ENCODE data around the gene AUTS2. TPM values are rescaled to one million over a fixed set of nuclear protein-coding genes. Genes with fewer than 3 reads are reported as not detected.

AUTS2 gene
- polyA plus RNA-seq, 1 experiment = 0.54 TPM

DNA sequence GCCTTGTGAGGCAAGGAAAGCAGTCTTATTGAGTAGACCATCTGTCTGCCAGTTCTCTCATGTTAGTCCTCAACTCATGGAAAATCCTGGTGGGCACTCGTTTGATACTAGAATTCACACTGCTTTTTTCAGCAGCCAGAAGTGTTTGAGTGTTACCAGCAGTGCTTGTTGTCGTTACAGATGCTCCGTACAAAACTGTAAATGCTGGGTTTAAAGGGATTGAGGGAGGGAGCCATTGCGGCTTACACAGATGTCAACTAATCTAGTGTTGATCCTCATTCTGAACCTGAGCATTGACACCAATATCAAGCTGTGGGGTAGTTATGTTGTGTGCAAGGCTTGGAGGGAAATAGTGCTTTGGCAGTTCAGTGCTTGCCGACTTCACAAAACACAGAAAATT, 348.6 kb downstream of the AUTS2 start:
- DNase-seq (ENCODE audit: low read depth) = no peak
- TF ChIP-seq, protein P1, sequence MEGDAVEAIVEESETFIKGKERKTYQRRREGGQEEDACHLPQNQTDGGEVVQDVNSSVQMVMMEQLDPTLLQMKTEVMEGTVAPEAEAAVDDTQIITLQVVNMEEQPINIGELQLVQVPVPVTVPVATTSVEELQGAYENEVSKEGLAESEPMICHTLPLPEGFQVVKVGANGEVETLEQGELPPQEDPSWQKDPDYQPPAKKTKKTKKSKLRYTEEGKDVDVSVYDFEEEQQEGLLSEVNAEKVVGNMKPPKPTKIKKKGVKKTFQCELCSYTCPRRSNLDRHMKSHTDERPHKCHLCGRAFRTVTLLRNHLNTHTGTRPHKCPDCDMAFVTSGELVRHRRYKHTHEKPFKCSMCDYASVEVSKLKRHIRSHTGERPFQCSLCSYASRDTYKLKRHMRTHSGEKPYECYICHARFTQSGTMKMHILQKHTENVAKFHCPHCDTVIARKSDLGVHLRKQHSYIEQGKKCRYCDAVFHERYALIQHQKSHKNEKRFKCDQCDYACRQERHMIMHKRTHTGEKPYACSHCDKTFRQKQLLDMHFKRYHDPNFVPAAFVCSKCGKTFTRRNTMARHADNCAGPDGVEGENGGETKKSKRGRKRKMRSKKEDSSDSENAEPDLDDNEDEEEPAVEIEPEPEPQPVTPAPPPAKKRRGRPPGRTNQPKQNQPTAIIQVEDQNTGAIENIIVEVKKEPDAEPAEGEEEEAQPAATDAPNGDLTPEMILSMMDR (IDR thresholded peaks at IDR 0.05; ENCODE audit: insufficient read depth, low read depth, low read length) = no peak
- CTCF ChIA-PET = no interaction called here
- Histone ChIP-seq H3K27me3 (ENCODE audit: control insufficient read depth, insufficient read depth, low read length) (no peaks in the 10 kb centered on the region), H3K36me3 (ENCODE audit: control insufficient read depth, insufficient read depth, low read length) (no peaks in the 10 kb centered on the region), H3K4me3 (ENCODE audit: low read depth, low read length) (no peak overlapping the region)
- POLR2A ChIA-PET = no interaction called here

DNA sequence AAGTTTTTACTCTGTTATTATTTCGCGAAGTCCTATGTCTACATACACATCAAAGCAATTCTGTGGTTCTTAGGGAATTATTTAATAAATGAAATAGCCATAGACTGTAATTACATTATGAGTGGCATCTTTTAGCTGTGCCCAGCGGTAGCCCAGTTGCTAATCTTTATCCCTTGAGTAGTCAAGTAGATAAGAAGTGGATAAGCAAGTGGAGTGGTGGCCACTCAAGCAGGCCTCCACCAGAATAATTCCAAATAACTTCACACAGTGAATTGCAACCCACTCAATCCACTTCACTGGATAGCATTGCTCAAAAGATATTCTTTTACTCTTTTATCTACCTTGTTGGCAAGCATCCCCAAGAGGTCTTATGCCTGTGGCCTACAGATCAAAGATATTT, 349.7 kb downstream of the AUTS2 start:
- no peaks in the 10 kb centered on the region for H3K27me3 ChIP-seq (ENCODE audit: control insufficient read depth, insufficient read depth, low read length)
- no peak overlapping the region for H3K4me3 ChIP-seq (ENCODE audit: low read depth, low read length)
- ChIA-PET CTCF (no interaction called here), POLR2A (no interaction called here)
- H3K36me3 ChIP-seq (ENCODE audit: control insufficient read depth, insufficient read depth, low read length) = no peaks in the 10 kb centered on the region
- no peak for DNase-seq (ENCODE audit: low read depth)
- TF ChIP-seq, protein P1 (IDR thresholded peaks at IDR 0.05; ENCODE audit: insufficient read depth, low read depth, low read length) = no peak

DNA sequence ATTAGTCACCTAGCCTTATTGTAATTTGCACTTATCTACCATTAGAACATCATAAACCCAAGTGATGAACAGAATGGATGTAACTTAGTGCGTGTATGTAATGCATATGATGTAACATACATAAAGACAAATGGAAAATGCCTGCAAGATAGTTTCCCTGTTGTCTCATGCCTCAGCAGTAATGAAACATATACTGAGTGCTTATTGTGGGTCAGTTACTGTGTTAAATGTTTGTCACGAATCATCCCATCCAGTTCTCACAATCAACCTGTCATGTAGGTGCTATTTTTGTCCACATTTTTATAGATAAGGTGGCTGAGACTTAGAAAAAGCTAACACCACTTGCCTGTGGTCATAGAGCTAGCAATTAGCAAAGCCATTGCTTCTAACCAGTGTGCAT, 350.8 kb downstream of the AUTS2 start:
- TF ChIP-seq, protein P1 (IDR thresholded peaks at IDR 0.05; ENCODE audit: insufficient read depth, low read depth, low read length) = no peak
- DNase-seq (ENCODE audit: low read depth) = no peak
- H3K4me3 ChIP-seq (ENCODE audit: low read depth, low read length) = no peak overlapping the region
- CTCF ChIA-PET = no interaction called here
- H3K36me3 ChIP-seq (ENCODE audit: control insufficient read depth, insufficient read depth, low read length) = no peaks in the 10 kb centered on the region
- POLR2A ChIA-PET = no interaction called here
- H3K27me3 ChIP-seq (ENCODE audit: control insufficient read depth, insufficient read depth, low read length) = no peaks in the 10 kb centered on the region

DNA sequence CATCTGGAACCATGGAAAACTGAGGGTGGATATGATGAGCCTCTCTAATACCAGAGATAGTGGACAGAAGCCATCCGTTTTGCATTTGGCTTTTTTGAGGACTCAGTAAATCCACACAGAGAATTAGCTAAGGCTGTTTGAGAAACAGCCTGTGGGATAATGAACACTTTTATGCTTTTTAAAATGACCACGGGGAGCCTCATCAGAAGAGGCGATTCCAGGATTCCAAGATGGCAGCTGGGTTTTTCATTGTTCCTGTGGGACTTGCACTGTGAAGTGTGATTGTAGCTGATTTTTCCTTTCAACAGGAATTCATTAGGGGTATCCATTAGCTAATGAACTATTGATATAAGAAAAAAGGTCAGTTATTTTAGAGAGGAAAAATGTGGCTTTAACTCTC, 353.2 kb downstream of the AUTS2 start:
- TF ChIP-seq, protein P1 (IDR thresholded peaks at IDR 0.05; ENCODE audit: insufficient read depth, low read depth, low read length) = no peak
- POLR2A ChIA-PET = no interaction called here
- Histone ChIP-seq H3K27me3 (ENCODE audit: control insufficient read depth, insufficient read depth, low read length) (no peaks in the 10 kb centered on the region), H3K4me3 (ENCODE audit: low read depth, low read length) (no peak overlapping the region), H3K36me3 (ENCODE audit: control insufficient read depth, insufficient read depth, low read length) (no peaks in the 10 kb centered on the region)
- DNase-seq (ENCODE audit: low read depth) = no peak
- CTCF ChIA-PET = no interaction called here

DNA sequence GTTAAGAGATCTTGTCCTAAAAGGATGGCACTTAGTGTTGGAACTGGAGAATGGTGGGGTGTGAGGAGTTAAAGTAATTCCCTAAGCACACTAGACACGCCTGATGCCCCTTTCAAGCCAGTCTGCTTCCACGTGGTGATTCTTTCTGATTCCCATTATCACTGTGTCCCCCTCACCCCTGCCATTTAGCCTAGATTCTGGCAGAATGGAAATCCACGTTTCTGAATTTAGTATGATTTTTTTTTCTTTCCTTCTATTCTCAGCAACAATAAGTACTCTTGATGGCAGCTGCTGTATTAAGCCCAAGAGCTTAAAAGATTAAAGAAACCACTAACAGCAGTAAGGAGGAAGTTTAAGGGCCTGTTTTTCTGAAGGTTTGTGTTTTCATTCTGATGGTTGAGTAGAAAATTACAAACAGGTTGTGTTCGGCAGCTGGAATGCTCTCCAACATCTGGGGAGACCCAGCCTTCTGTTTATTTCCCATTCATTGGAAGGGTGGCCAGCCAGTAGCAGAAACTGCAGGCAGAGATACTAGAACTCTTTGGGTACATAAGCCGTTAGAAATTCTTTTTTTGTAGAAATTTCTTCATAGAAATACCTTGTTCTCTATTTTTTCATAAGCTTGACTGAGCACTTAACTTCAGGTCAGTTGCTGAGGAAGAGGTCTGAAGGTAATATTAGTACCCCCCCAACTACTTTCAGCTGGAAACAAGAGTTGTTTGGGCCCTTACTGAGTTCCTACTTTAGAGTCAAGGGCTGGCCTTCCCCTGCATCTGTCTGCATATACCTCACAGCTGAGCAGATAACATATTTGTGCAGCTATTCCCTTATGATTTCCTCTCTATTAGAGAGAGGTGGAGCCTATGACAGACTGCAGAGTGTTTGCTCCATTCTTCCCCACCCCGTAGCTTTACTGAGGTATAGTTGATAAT, 355.1 kb downstream of the AUTS2 start:
- no peak for DNase-seq (ENCODE audit: low read depth)
- Histone ChIP-seq H3K4me3 (ENCODE audit: low read depth, low read length) (no peak overlapping the region), H3K36me3 (ENCODE audit: control insufficient read depth, insufficient read depth, low read length) (no peaks in the 10 kb centered on the region), H3K27me3 (ENCODE audit: control insufficient read depth, insufficient read depth, low read length) (no peaks in the 10 kb centered on the region)
- CTCF ChIA-PET = no interaction called here
- POLR2A ChIA-PET = no interaction called here
- TF ChIP-seq, protein P1 (IDR thresholded peaks at IDR 0.05; ENCODE audit: insufficient read depth, low read depth, low read length) = no peak

Measured in BJ (cell line).